COLO829 (cell line): Measurements from ENCODE around the gene CCL7.

Experiments
- DNase-seq: peaks from one replicate; pipeline ENCODE4 v3.0.0; 2012; ENCODE audit warnings: low spot score

CCL7 gene

DNA sequence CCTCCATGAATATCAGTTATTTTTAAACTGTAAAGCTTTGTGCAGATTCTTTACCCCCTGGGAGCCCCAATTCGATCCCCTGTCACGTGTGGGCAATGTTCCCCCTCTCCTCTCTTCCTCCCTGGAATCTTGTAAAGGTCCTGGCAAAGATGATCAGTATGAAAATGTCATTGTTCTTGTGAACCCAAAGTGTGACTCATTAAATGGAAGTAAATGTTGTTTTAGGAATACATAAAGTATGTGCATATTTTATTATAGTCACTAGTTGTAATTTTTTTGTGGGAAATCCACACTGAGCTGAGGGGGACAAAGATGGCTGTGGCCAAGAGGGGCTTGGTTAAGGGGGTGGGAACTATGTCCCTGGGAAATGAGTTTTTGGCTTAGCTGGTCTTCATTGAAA, 17.9 kb downstream of the CCL7 start:
- DNase-seq: no peak

DNA sequence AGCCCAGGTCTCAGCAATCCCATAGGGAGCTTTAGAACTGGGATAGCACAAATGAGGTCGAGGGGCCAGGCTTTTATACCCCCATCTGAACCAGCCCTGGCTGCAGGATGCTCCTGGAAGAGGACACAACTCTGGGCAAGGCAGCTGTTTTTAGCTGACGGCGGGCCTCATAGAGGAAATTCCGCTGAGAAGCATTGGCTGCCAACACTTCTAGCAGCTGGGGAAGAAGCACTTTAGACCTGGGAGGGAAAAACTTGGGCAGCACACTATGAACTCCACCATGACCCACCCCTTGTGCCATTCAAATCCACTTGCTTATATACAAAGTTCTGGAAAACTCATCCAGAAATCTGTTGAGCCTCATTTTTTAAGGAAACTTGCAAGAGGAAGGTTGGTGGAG, 20.6 kb downstream of the CCL7 start:
- no peak for DNase-seq

DNA sequence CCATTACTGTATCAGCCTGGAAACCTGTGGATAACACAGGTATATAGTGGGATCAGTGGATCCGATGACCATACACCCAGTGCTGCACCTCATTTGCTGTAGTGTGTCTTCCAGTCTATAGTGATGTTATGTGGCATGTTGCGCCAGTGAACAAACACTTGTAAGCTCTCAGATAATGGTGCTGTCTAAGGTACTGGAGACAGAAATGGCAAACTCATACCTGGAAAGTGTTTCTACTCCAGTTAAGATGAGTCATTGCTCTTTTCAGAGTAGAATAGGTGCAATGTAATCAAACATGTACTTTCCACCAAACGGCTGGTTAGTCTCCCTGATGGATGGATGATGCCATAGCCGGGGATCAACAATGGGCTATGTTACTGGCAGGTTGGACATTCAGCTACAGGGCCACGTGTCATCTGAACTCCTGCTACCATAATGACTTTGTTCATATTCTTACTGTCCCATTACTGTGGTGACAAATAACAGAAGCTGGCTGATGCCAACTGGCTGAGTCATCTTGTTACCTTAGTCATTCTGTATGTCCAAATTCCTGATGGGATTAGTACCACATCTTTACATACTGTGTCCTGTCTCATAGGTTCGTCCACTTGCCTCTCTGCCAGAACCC, 21.8 kb downstream of the CCL7 start:
- no peak for DNase-seq

DNA sequence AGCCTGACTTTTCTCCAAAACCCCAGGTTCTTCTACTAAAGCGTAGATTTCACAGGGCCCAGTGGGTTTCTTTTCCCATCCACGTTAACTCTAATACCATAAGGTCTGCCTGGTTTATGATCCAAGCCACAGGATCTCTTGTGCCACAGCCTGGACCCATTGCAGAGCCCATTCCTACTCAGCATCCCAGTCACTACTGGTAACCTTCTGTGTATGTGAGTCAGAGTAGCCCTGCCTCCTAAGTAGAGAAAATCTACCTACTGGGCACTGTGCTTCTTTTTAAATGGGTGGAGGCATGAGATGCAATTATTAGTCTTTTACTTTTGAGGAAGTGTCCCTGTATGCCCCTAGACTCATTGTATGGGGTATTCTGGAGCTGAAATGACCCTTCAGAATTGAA, 29.0 kb downstream of the CCL7 start:
- DNase-seq: no peak

DNA sequence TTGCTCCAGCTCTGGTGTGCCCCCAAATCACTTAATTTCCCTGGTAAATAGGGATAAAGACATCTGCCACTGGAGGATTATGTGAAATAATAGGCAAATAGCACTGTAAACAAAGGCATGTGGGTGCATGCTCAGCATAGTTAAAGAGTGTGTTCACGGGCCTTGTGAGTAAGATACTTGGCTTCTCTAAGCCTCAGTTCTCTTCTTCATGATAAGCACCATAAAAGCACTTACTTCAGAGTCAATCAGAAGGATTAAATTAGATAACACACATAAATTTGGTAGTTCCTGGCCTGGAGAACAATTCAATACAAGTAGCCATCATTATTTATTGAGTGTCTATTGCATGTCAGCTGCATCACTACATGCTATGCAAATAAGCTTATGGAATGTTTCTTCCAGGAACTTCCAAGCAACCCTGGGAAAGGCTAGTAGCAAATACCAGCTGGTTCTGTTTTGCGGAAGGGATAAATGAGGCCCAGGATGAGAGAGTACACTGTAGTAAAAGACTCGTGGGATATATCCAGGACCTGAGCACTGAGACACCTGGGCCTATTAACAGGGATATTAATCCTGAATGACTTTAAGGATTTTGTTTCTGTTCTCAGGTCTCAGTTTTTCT, 30.0 kb downstream of the CCL7 start:
- DNase-seq: no peak

DNA sequence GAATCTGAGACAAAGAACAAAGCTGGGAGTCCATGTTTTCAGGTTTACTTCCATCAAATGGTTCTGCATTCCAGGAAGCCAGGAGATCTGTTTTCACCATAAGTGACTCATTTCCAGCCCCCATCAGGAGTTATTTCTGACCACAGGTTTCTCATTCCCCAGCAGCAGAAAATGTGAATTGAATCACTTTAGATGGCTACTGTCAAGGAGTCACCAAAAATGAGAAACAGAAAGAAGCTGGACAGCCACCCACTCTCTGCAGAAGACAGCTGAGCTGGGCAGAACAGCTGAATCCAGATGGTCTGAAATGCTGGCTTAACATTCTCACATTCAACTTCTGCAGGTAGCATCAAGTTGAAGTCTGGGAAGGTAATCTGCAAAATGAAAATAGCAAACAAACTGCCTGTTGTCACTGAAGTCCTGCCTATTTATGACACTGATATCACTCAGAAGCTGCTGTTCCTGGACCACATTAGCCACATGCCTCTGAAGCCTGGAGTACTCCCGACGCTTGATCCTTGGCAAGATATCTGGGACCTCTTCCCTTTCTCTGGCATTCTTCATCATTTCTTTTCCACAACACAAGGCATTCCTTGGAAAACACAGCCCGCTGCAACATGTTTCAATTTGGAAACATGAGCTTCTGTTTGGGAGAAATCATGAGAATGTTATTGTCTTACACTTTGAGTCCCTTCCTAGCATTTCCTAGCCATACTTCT, 30.8 kb downstream of the CCL7 start:
- no peak for DNase-seq

DNA sequence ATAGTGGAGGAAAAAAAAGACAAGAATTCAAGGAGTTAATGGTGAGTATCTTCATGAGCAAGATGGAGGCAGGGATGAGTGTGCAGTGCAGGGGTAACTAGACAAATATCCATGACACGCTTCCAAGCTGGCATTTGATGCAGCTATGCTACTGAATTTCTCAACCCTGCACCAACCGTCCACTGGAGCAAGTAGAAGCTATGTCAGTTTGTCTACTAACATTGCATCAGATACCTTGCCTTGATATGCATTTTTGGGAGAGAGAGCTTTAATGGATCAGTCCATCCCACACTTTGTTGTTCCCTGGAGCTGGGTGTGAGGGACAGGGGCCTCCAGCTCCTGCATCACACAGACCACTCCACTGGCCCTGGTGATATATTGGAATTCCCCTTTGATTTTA, 32.0 kb downstream of the CCL7 start:
- DNase-seq: no peak

DNA sequence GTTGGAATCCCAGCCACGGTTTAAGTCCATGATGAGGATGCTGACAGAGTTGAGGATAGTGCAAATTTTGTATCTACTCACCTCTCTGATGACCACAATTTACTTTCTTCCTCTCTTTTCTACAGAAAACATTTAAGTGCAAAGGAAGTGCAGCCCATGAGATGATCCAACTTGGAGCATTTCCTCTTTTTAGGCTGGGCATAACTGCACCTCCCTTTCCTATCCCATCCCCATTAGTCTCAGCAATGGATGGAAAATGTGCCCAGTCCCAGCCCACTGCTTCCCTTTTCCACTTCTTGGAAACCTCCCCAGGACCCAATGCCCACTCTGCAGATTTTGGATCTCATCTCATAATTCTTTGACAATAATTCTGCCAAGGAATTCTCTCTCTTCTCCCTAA, 32.6 kb downstream of the CCL7 start:
- no peak for DNase-seq

DNA sequence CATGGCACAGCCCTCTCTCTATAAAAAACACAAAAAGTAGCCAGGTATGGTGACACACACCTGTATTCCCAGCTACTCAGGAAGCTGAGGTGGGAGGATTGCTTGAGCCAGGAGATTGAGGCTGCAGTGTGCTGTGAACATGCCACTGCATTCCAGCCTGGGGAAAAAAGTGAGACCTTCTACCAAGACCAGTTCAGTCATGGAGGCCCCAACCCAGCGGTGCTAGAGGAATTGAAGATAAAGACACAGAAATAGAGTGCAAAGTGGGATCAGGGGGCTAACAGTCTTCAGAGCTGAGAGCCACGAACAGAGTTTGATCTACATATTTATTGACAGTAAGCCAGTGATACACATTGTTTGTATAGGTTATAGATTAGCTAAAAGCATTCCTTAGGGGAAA, 33.6 kb downstream of the CCL7 start:
- no peak for DNase-seq

DNA sequence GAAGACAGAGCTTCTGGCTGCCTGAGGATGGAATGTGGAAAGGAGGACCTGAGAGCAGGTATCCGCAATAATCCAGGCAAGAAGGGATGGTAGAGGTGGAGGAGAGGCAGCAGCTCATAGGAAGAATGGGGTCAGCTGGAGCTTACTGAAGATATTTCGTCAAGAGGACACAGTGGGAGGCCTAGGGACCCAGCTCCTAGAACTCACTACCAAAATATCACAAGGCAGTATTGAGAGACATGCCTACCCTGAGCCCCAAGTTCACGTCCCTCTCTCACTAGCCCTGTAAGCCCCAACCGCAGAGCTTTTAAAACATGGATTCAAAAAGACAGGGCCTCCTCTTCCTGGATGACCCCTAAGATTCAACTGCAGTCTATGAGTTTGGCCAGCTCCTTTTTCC, 35.0 kb downstream of the CCL7 start:
- no peak for DNase-seq

DNA sequence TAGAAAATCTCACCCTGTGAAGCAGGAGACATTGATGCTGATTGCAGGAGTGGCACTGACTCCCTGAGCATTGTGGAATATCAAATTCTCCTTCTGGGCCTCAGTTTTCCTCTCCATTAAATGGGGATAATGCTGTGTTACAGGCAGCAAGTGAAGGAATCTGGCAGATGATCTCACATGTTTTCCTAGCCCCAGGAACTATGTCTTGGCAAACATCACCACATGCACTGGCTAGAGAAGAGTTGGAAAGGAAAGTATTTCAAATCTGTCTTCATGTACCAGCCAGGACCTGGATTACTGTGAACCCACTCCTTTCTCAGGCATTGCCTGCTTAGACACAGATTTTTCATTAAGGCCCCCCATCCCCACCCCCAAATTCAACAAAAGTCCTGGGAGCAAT, 35.6 kb downstream of the CCL7 start:
- no peak for DNase-seq

DNA sequence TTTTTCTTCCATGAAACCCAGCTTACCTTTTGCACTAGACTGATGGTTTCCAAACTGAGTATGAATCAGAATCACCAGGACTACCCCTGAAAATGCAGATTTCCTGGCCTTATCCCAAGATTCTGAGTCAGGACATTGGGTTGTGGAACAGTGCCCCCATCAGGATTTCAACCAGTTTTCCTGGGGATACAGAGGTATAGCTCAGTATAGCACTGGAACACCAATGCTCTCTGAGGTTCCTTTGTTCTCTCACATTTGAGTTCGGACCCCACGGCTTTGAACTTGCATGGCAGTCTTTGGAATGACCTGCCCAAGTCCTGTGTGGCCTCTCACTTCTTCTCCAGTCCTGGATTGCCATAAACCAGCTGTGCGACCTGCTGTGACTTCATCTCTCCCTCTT, 36.4 kb downstream of the CCL7 start:
- DNase-seq: peak; percentile 72

DNA sequence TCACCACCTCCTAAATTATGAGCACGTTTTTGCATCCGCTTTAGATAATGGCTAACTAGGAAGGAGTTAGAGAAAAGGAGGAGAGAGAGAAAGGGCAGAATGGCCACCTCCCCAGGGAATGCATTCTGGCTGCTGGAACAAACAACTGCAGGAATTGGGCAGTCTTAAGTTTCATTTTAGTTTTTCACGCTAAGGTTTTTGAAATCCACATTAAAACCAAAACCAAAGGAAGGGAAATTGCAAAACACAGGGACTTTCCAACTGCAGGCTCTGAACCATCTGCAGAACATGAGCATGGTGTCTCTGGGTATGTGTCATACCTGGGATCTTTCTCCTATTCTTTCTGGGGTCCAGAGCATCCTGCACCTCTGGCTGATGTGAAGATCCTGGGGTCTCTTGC, 37.1 kb downstream of the CCL7 start:
- no peak for DNase-seq

DNA sequence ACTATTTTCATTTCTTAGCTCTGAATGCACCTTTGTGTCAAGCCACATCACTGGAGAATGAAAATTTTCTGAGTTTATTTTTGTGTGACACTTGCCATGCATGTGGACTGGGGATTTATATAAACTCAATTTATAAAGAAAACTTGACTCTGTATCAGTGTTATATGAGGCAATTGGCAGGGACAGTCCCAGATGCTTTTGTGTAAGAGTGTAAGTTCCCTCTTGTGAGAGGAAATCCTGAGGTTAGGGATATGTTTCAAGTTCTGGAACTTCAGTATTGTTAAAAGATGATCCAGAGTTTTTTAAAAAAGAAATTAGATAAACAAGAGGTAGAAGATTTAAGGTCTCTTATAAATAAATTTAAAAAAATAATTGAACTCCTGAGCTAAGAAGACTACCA, 38.4 kb downstream of the CCL7 start:
- no peak for DNase-seq

DNA sequence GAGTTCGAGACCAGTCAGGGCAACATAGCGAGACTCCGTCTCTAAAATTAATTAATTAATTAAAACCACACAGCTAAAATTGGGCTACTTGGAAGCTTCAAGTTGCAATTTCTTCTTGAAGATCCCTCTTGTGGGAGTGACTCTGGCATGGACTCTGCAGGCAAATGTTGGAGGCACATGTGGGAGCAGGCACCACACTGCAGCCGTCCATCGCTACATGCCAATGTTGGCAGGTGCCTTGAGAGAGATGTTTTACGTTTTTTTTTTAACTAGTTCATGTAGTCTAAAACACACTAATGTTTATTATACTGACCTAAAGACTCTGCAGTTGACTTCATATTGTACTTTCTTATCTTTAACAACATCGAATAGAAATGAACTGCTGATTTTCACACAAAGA, 41.3 kb downstream of the CCL7 start:
- no peak for DNase-seq

DNA sequence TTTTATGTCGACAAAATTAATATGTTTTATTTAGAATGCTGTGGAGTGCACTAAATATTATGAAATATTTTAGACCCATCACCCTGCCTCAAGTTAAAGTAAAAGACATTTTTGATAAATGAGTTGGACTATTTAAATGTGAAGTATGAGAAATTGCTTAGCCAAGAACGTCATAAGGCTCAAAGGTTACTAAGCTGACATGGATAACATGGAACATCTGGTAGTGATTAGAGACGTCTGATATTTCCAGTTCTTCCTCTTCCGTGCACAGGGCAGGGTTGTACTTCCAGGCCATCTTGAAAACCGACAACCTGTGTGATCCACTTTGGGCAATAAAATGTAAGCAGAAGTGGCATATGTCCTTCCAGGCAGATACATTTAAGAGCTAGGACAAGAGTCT, 42.1 kb downstream of the CCL7 start:
- no peak for DNase-seq

DNA sequence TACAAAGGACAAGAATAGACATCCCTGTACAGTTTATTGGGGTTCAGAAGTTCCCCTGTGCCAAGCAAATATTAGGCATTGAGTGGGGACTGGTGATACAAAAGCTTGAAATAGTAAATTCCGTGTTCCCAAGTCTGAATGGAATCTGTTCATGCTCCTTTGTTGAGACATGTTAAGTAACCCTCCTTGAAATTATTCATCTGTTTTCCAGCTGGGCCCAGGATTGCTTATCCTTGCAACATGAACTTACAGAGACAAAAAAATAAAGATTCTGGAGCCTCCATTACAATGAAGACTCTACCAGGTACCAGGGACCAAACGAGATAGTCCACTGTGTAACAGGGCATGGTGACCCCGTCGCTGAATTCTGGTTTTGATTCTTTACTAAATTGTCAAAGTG, 43.1 kb downstream of the CCL7 start:
- no peak for DNase-seq

DNA sequence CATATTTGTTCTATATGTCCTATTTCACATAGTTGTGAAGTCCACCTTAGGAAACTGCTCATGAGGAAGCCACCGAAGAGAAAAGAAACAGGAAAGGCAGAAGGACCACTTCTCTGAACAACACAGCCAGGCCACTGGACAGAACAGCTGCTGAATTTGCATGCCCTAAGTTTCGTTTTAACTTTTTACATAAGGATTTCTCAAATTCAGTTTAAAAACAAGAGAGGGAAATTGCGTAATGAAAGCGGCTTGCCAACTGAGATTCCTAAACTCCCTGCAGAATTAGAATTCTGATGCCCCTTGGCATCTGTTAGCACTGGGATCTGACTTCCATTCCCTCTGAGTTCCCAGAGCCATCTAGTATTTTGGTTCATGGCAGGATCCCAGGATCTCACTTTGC, 44.3 kb downstream of the CCL7 start:
- DNase-seq: no peak

DNA sequence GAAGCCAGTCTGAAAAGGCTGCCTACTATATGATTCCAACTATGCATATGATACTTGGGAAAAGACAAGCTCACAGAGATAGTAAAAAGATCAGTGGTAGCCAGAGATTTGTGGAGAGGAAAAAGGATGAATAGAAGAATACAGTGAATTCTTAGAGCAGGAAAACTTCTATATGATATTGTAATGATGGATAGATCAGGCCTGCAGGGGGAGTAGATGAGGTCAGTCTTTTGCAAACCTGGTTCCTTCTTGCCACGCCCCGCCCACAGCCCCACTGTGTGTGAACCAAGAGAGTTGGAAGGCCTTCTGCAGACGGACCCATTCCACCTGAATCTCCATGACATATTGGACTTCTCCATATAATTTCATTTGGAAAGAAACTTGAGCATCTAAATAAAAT, 48.5 kb downstream of the CCL7 start:
- DNase-seq: no peak

DNA sequence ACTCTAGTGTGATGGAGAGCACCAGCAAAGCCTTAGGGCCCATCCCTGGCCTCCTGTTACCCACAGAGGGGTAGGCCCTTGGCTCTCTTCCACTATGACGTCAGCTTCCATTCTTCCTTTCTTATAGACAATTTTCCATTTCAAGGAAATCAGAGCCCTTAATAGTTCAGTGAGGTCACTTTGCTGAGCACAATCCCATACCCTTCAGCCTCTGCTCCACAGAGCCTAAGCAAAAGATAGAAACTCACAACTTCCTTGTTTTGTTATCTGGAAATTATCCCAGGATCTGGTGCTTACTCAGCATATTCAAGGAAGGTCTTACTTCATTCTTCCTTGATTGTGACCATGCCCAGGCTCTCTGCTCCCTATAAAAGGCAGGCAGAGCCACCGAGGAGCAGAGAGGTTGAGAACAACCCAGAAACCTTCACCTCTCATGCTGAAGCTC, 49.0 kb downstream of the CCL7 start, which contains the start of gene CCL8:
Gene CCL8, plus strand, starts transcription at position 397 of the 445 bp plus-strand sequence. CDS start 67 bp downstream, outside the sequence.
- DNase-seq: no peak
